ENCODE measurements around the gene PRR15. TPM values are rescaled to one million over a fixed set of nuclear protein-coding genes. Genes with fewer than 3 reads are reported as not detected.

The PRR15 gene
- polyA plus RNA-seq, 1 donor from 2014 or later = not detected

DNA sequence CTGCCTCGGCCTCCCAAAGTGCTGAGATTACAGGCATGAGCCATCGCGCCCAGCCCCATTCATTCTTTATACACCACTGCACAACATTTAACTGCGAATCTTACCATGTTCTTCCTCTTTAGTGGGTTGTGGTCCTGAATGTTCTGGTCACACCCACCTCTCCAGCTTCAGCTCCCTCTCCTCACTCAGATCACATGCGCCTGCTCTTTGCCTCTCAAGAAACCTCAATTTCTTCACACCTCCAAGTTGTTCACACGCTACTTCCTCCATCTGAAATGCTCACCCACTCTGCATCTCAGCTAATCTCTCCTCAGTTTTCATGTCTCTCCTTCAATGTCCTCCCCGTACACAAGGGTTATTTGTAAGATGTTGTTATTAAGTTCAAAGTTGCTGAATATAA is 2.4 kb upstream of the PRR15 start:
- H3K4me2 ChIP-seq (ENCODE audit: low read length) = no peak overlapping the region

DNA sequence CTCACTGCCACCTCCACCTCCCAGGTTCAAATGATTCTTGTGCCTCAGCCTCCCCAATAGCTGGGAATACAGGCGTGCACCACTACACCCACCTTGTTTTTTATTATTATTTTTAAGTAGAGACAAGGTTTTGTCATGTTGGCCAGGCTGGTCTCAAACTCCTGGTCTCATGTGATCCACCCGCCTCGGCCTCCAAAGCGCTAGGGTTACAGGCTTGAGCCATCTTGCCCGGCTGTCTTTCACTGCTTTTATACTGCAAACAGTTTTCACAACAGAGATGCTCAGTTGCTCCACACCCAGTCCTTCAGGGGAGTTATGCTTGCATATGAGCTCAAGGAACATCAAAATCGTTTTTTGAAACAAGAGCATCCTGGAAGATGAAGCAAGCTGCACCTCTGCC is 1.3 kb upstream of the PRR15 start:
- no peaks in the 10 kb centered on the region for H4K20me1 ChIP-seq (ENCODE audit: insufficient read depth)
- H3K9me3 ChIP-seq (ENCODE audit: low read length) = no peaks in the 10 kb centered on the region
- H3K36me3 ChIP-seq (ENCODE audit: insufficient read depth, low read length) = no peaks in the 10 kb centered on the region
- no peaks in the 10 kb centered on the region for H3K79me2 ChIP-seq (replicated peaks; ENCODE audit: insufficient read depth, low read length)
- no peak overlapping the region for H3K27ac ChIP-seq (ENCODE audit: low read length)
- TF ChIP-seq EP300 (conservative IDR thresholded peaks at IDR 0.05; ENCODE audit: poor library complexity, severe bottlenecking) (no peak), SMC3 (conservative IDR thresholded peaks at IDR 0.05; ENCODE audit: poor library complexity) (no peak), EZH2 (IDR thresholded peaks at IDR 0.05; ENCODE audit: borderline replicate concordance, insufficient read depth, low read length, poor library complexity, severe bottlenecking) (no peak), MXI1 (conservative IDR thresholded peaks at IDR 0.05; ENCODE audit: poor library complexity, severe bottlenecking) (no peak), TAF1 (IDR thresholded peaks at IDR 0.05; ENCODE audit: low read depth) (no peak), RAD21 (conservative IDR thresholded peaks at IDR 0.05) (no peak)
- TF ChIP-seq, protein P1, sequence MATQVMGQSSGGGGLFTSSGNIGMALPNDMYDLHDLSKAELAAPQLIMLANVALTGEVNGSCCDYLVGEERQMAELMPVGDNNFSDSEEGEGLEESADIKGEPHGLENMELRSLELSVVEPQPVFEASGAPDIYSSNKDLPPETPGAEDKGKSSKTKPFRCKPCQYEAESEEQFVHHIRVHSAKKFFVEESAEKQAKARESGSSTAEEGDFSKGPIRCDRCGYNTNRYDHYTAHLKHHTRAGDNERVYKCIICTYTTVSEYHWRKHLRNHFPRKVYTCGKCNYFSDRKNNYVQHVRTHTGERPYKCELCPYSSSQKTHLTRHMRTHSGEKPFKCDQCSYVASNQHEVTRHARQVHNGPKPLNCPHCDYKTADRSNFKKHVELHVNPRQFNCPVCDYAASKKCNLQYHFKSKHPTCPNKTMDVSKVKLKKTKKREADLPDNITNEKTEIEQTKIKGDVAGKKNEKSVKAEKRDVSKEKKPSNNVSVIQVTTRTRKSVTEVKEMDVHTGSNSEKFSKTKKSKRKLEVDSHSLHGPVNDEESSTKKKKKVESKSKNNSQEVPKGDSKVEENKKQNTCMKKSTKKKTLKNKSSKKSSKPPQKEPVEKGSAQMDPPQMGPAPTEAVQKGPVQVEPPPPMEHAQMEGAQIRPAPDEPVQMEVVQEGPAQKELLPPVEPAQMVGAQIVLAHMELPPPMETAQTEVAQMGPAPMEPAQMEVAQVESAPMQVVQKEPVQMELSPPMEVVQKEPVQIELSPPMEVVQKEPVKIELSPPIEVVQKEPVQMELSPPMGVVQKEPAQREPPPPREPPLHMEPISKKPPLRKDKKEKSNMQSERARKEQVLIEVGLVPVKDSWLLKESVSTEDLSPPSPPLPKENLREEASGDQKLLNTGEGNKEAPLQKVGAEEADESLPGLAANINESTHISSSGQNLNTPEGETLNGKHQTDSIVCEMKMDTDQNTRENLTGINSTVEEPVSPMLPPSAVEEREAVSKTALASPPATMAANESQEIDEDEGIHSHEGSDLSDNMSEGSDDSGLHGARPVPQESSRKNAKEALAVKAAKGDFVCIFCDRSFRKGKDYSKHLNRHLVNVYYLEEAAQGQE (IDR thresholded peaks at IDR 0.05; ENCODE audit: borderline replicate concordance) = no peak
- H2AFZ ChIP-seq (ENCODE audit: low read depth, low read length) = no peak overlapping the region
- no peaks in the 10 kb centered on the region for H3F3A ChIP-seq (ENCODE audit: insufficient read depth, low read length, poor library complexity, severe bottlenecking)
- no peaks in the 10 kb centered on the region for H3K9me2 ChIP-seq (ENCODE audit: insufficient read depth, low read length)
- H3K9ac ChIP-seq (ENCODE audit: low read length) = no peak overlapping the region
- no peak overlapping the region for H3K4me2 ChIP-seq (ENCODE audit: low read length)
- peaks cover 60% of the 10 kb centered on the region for H3K27me3 ChIP-seq (ENCODE audit: insufficient read depth, low read depth, low read length)
- H3K4me3 ChIP-seq (ENCODE audit: low read length) = no peak overlapping the region

More for the DNA sequence above, 2.4 kb upstream of the PRR15 start:
- H3K79me2 ChIP-seq (replicated peaks; ENCODE audit: insufficient read depth, low read length) = no peaks in the 10 kb centered on the region
- no peaks in the 10 kb centered on the region for H4K20me1 ChIP-seq (ENCODE audit: insufficient read depth)
- H3K4me3 ChIP-seq (ENCODE audit: low read length) = no peak overlapping the region
- H3F3A ChIP-seq (ENCODE audit: insufficient read depth, low read length, poor library complexity, severe bottlenecking) = no peaks in the 10 kb centered on the region
- H3K9ac ChIP-seq (ENCODE audit: low read length) = no peak overlapping the region
- no peak overlapping the region for H3K27ac ChIP-seq (ENCODE audit: low read length)
- peaks cover 50% of the 10 kb centered on the region for H3K27me3 ChIP-seq (ENCODE audit: insufficient read depth, low read depth, low read length)
- H2AFZ ChIP-seq (ENCODE audit: low read depth, low read length) = no peak overlapping the region
- H3K9me3 ChIP-seq (ENCODE audit: low read length) = no peaks in the 10 kb centered on the region
- no peak for TF ChIP-seq TAF1 (IDR thresholded peaks at IDR 0.05; ENCODE audit: low read depth)
- TF ChIP-seq RAD21 (conservative IDR thresholded peaks at IDR 0.05) = no peak
- TF ChIP-seq, protein P2, sequence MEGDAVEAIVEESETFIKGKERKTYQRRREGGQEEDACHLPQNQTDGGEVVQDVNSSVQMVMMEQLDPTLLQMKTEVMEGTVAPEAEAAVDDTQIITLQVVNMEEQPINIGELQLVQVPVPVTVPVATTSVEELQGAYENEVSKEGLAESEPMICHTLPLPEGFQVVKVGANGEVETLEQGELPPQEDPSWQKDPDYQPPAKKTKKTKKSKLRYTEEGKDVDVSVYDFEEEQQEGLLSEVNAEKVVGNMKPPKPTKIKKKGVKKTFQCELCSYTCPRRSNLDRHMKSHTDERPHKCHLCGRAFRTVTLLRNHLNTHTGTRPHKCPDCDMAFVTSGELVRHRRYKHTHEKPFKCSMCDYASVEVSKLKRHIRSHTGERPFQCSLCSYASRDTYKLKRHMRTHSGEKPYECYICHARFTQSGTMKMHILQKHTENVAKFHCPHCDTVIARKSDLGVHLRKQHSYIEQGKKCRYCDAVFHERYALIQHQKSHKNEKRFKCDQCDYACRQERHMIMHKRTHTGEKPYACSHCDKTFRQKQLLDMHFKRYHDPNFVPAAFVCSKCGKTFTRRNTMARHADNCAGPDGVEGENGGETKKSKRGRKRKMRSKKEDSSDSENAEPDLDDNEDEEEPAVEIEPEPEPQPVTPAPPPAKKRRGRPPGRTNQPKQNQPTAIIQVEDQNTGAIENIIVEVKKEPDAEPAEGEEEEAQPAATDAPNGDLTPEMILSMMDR (IDR thresholded peaks at IDR 0.05; ENCODE audit: poor library complexity, severe bottlenecking) = no peak
- no peak for TF ChIP-seq EZH2 (IDR thresholded peaks at IDR 0.05; ENCODE audit: borderline replicate concordance, insufficient read depth, low read length, poor library complexity, severe bottlenecking)
- TF ChIP-seq EP300 (conservative IDR thresholded peaks at IDR 0.05; ENCODE audit: poor library complexity, severe bottlenecking) = no peak
- no peak for TF ChIP-seq SMC3 (conservative IDR thresholded peaks at IDR 0.05; ENCODE audit: poor library complexity)
- TF ChIP-seq POLR2AphosphoS5 (IDR thresholded peaks at IDR 0.05) = no peak
- TF ChIP-seq MXI1 (conservative IDR thresholded peaks at IDR 0.05; ENCODE audit: poor library complexity, severe bottlenecking) = no peak
- TF ChIP-seq, protein P1 (IDR thresholded peaks at IDR 0.05; ENCODE audit: borderline replicate concordance) = no peak
- H3K36me3 ChIP-seq (ENCODE audit: insufficient read depth, low read length) = no peaks in the 10 kb centered on the region
- no peaks in the 10 kb centered on the region for H3K9me2 ChIP-seq (ENCODE audit: insufficient read depth, low read length)

All from neural cell (in vitro differentiated cells).